ENCODE data around the gene KHDRBS2. TPM values are rescaled to one million over a fixed set of nuclear protein-coding genes. Genes with fewer than 3 reads are reported as not detected.

The KHDRBS2 gene
- total RNA-seq, 1 experiment from 2014 or later = not detected

DNA sequence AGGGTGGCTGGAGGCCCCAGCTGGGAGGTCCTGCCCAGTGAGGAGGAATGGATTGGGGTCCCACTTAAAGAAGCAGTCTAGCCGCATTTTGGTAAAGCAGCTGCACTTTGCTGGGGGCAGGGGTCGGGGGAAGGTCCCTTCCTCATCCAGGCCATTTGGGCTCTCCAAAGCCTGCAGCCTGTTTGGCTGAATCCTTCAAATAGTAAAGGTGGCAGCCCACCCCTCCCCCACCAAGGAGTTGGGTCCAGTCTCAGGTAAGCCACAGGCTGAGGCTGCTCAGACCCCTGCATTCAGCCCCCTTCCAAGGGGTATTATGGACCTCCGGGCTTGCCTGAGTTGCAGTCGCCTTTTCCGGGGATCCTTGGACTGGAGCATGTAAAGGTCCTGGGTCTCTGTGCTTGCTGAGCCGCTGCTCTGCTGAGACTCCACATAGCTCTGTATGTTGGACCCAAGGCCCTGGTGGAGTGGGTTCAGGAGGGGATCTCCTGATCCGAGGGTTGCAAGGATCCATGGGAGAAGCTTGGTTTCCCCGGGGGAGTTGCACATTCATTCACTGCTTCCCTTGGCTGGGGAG lies 417.4 kb downstream of the KHDRBS2 start:
- ChIA-PET CTCF (no interaction called here), POLR2A (ENCODE audit: low non-redundant PET) (no interaction called here)
- no peaks in the 10 kb centered on the region for H3K27me3 ChIP-seq (replicated peaks; ENCODE audit: insufficient read depth, low read depth, low read length, poor library complexity)
- TF ChIP-seq, protein P1, sequence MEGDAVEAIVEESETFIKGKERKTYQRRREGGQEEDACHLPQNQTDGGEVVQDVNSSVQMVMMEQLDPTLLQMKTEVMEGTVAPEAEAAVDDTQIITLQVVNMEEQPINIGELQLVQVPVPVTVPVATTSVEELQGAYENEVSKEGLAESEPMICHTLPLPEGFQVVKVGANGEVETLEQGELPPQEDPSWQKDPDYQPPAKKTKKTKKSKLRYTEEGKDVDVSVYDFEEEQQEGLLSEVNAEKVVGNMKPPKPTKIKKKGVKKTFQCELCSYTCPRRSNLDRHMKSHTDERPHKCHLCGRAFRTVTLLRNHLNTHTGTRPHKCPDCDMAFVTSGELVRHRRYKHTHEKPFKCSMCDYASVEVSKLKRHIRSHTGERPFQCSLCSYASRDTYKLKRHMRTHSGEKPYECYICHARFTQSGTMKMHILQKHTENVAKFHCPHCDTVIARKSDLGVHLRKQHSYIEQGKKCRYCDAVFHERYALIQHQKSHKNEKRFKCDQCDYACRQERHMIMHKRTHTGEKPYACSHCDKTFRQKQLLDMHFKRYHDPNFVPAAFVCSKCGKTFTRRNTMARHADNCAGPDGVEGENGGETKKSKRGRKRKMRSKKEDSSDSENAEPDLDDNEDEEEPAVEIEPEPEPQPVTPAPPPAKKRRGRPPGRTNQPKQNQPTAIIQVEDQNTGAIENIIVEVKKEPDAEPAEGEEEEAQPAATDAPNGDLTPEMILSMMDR (conservative IDR thresholded peaks at IDR 0.05; ENCODE audit: low read depth, low read length) = no peak
- no peak for TF ChIP-seq EZH2 (IDR thresholded peaks at IDR 0.05; ENCODE audit: borderline replicate concordance, low read depth, low read length, poor library complexity, severe bottlenecking)
- intact Hi-C loops (cut with micrococcal nuclease; ENCODE audit: unreplicated experiment) = no loop called here
- no peak for DNase-seq (ENCODE audit: low spot score)
- H3K36me3 ChIP-seq (ENCODE audit: insufficient read depth, low read length, poor library complexity, severe bottlenecking) = no peaks in the 10 kb centered on the region
- H3K27ac ChIP-seq (ENCODE audit: low read depth, low read length, poor library complexity, severe bottlenecking) = no peak overlapping the region
- H3K4me3 ChIP-seq (ENCODE audit: low read depth, low read length, poor library complexity, severe bottlenecking) = no peak overlapping the region
- no peaks in the 10 kb centered on the region for H3K4me1 ChIP-seq (ENCODE audit: insufficient read depth, low read length, poor library complexity, severe bottlenecking)
- H3K9me3 ChIP-seq (ENCODE audit: low read depth, low read length, poor library complexity, severe bottlenecking) = peaks cover 24% of the 10 kb centered on the region
- BruUV-seq (replicated peaks) = no TSS peak

DNA sequence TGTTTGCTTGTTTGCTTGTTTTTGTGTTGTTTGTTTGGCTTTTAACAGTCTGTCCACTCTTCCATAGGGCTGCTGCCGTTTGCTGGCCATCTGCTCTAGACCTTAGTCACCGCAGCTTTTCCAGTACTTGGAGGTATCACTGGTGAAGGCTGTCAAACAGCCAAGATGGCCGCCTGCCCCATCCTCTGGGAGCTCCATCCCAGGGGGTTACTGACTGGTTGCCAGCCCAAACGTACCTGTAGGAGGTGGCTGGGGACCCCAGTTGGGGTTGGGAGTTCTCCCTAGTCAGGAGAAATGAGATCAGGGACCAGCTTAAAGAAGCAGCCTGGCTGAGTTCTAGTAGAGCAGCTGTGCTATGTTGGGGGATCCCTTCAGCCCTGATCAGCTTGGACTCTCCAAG lies 418.4 kb downstream of the KHDRBS2 start:
- H3K4me3 ChIP-seq (ENCODE audit: low read depth, low read length, poor library complexity, severe bottlenecking) = no peak overlapping the region
- CTCF ChIA-PET = no interaction called here
- H3K4me1 ChIP-seq (ENCODE audit: insufficient read depth, low read length, poor library complexity, severe bottlenecking) = no peaks in the 10 kb centered on the region
- H3K27ac ChIP-seq (ENCODE audit: low read depth, low read length, poor library complexity, severe bottlenecking) = no peak overlapping the region
- TF ChIP-seq, protein P1 (conservative IDR thresholded peaks at IDR 0.05; ENCODE audit: low read depth, low read length) = no peak
- no peak for TF ChIP-seq EZH2 (IDR thresholded peaks at IDR 0.05; ENCODE audit: borderline replicate concordance, low read depth, low read length, poor library complexity, severe bottlenecking)
- no peak for DNase-seq (ENCODE audit: low spot score)
- intact Hi-C loops (cut with micrococcal nuclease; ENCODE audit: unreplicated experiment) = no loop called here
- H3K9me3 ChIP-seq (ENCODE audit: low read depth, low read length, poor library complexity, severe bottlenecking) = peaks cover 24% of the 10 kb centered on the region
- no peaks in the 10 kb centered on the region for H3K36me3 ChIP-seq (ENCODE audit: insufficient read depth, low read length, poor library complexity, severe bottlenecking)
- H3K27me3 ChIP-seq (replicated peaks; ENCODE audit: insufficient read depth, low read depth, low read length, poor library complexity) = no peaks in the 10 kb centered on the region
- POLR2A ChIA-PET (ENCODE audit: low non-redundant PET) = no interaction called here
- BruUV-seq (replicated peaks) = no TSS peak

- intact Hi-C loops (cut with micrococcal nuclease; ENCODE audit: unreplicated experiment) = no loop called here
- no peaks in the 10 kb centered on the region for H3K36me3 ChIP-seq (ENCODE audit: insufficient read depth, low read length, poor library complexity, severe bottlenecking)
- ChIA-PET CTCF (no interaction called here), POLR2A (ENCODE audit: low non-redundant PET) (no interaction called here)
- H3K4me1 ChIP-seq (ENCODE audit: insufficient read depth, low read length, poor library complexity, severe bottlenecking) = no peaks in the 10 kb centered on the region
- TF ChIP-seq EZH2 (IDR thresholded peaks at IDR 0.05; ENCODE audit: borderline replicate concordance, low read depth, low read length, poor library complexity, severe bottlenecking) = no peak
- TF ChIP-seq, protein P1 (conservative IDR thresholded peaks at IDR 0.05; ENCODE audit: low read depth, low read length) = no peak
- DNase-seq (ENCODE audit: low spot score) = no peak
- H3K9me3 ChIP-seq (ENCODE audit: low read depth, low read length, poor library complexity, severe bottlenecking) = peaks cover 45% of the 10 kb centered on the region
- BruUV-seq (replicated peaks) = no TSS peak
- no peak overlapping the region for H3K27ac ChIP-seq (ENCODE audit: low read depth, low read length, poor library complexity, severe bottlenecking)
- no peak overlapping the region for H3K4me3 ChIP-seq (ENCODE audit: low read depth, low read length, poor library complexity, severe bottlenecking)
- no peaks in the 10 kb centered on the region for H3K27me3 ChIP-seq (replicated peaks; ENCODE audit: insufficient read depth, low read depth, low read length, poor library complexity)
Observed at GRCh38 chr6:61857541-61857940, 428.5 kb downstream of the KHDRBS2 start.
